GM21529 (cell line): ENCODE data around the gene SPP1.
"Not testable (repeated sequence)": the region's sequence is repeated elsewhere in the genome, so short reads cannot be mapped to it uniquely, and the experiment has no call there.

Source experiments
- ATAC-seq: cut with Tn5 transposase; IDR thresholded peaks from one replicate; pipeline ENCODE4 v1.9.1; 2021; ENCODE audit not compliant: unreplicated experiment

The SPP1 gene

DNA sequence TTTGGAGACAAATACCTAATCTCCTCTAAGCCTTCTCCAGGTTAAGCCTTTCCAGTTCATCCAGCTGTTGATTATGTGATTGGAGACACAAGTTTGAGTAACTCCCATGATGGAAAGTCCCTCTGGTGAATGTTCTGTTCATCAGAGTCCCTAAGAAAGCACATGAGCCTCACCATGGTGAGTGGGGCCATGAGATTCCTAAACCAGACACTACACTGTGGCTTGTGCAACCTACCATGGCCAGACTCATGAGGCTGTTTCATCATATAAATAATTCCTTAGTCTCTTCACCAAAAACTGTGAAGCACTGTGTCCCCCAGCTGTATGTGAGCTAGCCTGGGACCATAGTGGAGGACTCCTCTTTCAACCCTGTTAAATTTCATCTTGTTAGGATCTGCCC is 46.3 kb downstream of the SPP1 start:
- ATAC-seq: no peak

DNA sequence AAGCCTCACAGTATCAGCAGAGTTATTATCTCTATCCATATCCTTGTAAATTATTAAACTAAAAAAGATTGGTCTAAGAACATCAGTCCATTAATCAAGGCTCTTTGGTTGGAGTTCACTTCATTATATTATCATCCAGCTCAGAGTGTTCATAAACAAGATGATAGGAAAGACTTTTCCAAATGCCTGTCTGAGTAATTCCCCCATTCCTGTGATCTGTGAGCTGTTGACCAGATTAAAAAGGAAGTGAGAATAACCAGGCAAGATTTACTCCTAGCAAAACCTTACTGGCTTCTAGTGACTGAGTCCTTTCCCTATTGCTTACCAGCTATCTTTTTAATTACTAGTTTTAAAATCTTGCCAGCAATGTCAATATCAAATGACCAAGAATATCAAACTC is 46.8 kb downstream of the SPP1 start:
- ATAC-seq: no peak

DNA sequence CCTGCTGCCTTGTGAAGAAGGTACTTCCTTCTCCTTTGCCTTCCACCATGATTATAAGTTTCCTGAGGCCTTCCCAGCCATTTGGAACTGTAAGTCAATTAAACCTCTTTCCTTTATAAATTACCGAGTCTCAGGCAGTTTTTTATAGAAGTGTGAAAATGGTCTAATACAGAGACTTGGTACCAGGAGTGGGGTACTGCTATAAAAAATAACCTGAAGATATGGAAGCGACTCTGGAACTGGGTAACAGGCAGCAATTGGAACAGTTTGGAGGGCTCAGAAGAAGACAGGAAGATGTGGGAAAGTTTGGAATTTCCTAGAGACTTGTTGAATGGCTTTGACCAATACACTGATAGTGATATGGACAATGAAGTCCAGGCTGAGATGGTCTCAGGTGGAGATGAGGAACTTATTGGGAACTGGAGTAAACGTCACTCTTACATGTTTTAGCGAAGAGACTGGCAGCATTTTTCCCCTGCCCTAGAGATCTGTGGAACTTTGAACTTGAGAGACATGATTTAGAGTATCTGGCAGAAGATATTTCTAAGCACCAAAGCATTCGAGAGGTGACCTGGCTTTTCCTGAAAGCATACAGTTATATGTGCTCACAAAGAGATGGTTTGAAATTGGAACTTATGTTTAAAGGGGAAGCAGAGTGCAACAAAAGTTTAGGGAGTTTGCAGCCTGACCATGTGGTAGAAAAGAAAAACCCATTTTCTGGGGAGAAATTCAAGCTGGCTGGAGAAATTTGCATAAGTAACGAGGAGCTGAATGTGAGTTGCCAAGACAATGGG is 50.6 kb downstream of the SPP1 start:
- ATAC-seq: not testable (repeated sequence)

DNA sequence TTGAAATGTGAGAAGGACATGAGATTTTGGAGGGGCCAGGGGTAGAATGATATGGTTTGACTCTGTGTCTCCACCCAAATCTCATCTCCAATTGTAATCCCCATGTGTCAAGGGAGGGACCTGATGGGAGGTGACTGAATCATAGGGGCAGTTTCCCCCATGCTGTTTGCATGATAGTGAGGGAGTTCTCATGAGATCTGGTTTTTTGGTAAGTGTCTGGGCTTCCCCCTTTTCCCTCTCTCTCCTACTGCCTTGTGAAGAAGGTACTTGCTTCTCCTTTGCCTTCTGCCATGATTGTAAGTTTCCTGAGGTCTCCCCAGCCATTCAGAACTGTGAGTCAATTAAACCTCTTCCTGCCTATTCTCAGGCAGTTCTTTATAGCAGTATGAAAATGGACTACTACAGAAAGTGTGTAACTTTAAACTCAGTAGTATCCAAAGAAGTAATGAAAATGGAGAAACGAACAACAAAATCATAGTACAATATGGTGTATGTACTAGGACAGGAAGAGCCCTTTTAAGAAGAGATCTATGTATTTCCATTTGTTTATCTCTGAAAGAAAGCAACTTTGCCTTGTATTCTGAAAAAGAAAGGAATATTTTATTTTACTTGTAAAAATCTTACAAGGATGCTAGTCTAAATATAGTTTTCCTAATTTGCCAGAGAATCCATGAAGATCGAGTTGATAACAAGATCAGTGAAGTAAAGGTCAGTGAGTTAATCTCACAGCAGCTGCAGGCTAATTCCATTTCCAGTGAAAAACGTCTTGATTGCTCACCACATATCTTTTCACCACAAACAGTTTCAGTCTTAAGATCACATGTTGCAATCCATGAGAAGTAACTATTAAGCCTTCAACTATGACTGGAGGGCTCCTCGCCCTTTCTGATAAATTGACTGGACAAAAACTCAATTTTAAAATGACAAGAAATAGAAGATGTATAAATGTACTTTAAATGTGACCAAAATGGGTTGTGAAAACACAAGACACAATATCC is 52.4 kb downstream of the SPP1 start:
- ATAC-seq: no peak

DNA sequence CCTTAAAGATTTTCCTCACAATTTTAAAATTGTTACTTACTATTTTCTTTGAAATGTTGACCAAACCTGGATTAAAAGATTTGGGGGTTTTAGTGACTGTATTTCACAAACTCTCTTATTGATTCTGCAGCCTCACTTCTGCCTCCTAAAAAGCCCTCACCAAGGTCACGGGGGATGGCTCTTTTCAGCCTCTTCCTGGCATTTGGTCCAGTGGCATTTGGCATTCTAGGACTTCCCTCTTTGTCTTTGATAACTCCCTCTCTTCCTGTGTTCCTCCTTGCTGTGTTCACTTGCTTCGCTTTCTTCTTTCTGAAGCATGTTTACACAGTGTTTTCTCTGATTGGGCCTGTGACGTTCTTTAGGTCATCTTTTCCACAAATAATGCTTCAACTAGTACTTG is 53.4 kb downstream of the SPP1 start:
- no peak for ATAC-seq

DNA sequence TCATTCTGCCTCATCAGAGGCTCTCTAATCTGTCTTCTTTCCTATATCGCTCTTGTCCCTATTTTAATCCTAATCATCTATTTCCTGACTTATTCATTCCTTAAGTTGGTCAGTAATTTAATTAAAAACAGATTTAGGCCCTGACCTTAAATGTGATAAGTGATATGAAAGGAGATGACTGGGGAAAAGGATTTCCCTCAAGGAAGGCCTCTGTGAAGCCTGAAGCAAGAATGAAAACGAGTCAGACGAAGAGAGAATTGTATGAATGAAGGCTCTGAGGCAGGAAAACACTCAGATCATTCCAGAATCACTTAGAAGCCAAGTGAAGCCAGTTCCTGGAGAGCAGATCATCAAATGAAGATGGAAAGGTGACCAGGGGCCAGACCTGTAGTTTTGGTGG is 54.0 kb downstream of the SPP1 start:
- no peak for ATAC-seq

DNA sequence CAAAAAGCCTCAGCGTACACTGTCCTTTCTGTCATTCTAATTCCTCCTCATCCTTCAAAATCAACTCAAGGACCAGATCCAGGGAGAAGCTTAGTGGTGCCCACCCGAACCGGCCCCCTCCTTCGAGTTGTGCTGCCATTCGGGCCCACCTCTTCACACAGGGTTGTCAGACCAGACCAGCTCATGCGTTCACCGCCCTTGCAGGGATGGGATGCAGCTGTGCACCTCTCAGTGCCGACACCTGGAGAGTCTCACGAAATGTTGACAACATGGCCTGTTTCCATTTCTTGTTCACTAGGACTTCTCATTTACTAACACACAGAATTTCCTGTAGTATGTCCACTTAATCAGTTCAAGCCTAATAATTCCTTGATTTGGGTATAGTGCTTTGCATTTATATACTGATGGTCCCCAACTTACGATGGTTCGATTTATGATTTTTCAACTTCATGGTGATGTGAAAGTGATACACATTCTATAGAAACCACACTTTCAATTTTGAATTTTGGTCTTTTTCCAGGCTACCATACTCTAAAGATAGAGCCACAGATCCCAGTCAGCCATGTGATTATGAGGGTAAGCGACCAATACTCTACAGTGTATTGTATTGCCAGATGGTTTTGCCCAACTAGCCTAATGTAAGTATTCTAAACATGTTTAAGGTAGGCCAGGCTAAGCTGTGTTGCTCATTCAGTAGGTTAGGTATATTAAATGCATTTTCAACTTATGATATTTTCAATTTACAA is 55.2 kb downstream of the SPP1 start:
- no peak for ATAC-seq
